ENCODE results near the gene RYR2. TPM values are rescaled to one million over a fixed set of nuclear protein-coding genes. Genes with fewer than 3 reads are reported as not detected.

The RYR2 gene
- total and polyA plus RNA-seq, 2 of the 8 experiments (the other 6 are each of a cell fraction or from before 2014, with no cell fraction given), result 1.3 to 4.4 TPM

GRCh38 chr1:237562242-237562823, 520.3 kb downstream of the RYR2 start:
- peak; percentile 78 for FAIRE-seq
- TF ChIP-seq, protein P1, sequence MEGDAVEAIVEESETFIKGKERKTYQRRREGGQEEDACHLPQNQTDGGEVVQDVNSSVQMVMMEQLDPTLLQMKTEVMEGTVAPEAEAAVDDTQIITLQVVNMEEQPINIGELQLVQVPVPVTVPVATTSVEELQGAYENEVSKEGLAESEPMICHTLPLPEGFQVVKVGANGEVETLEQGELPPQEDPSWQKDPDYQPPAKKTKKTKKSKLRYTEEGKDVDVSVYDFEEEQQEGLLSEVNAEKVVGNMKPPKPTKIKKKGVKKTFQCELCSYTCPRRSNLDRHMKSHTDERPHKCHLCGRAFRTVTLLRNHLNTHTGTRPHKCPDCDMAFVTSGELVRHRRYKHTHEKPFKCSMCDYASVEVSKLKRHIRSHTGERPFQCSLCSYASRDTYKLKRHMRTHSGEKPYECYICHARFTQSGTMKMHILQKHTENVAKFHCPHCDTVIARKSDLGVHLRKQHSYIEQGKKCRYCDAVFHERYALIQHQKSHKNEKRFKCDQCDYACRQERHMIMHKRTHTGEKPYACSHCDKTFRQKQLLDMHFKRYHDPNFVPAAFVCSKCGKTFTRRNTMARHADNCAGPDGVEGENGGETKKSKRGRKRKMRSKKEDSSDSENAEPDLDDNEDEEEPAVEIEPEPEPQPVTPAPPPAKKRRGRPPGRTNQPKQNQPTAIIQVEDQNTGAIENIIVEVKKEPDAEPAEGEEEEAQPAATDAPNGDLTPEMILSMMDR (IDR thresholded peaks at IDR 0.05; ENCODE audit: control extremely low read depth in 1 of 3, insufficient read depth in 1 of 3, low read depth in 1 of 3, low read length in 3 of 3), result peak in 2 of 3 experiments; percentile 22 to 61; a peak in 2 of 4 replicates
- TF ChIP-seq BACH1 (IDR thresholded peaks at IDR 0.05; ENCODE audit: low read length) (no peak), RAD21 (IDR thresholded peaks at IDR 0.05 in 1 of 2, conservative IDR thresholded peaks at IDR 0.05 in 1 of 2; ENCODE audit: low read depth in 2 of 2, low read length in 2 of 2) (peak; percentile 61 to 69), PHF8 (conservative IDR thresholded peaks at IDR 0.05; ENCODE audit: low read depth, low read length) (no peak)
- WGBS, 2 experiments (ENCODE audit: extremely low coverage in 1 of 2, insufficient coverage in 1 of 2, insufficient read length in 1 of 2, insufficient replicate concordance in 2 of 2, low coverage in 1 of 2, low lambda C conversion rate in 2 of 2, missing lambda C conversion rate in 1 of 2), result 62% methylated on average over 4 of the region's 4 CpGs; no CpG with 5 or more reads in 1 of the 2 experiments

More at GRCh38 chr1:237562242-237562823, 520.3 kb downstream of the RYR2 start:
- Histone ChIP-seq H3K79me1 (ENCODE audit: low read depth, low read length) (no peaks in the 10 kb centered on the region), H3K27me3 (replicated peaks in 1 of 4; ENCODE audit: control insufficient read depth in 3 of 4, extremely low read depth in 1 of 4, insufficient read depth in 3 of 4, low read length in 3 of 4) (no peaks in the 10 kb centered on the region), H2BK15ac (ENCODE audit: low read length) (no peak overlapping the region), H4K8ac (ENCODE audit: extremely low read depth, insufficient read depth, low read length) (no peak overlapping the region), H3K4me1 (replicated peaks in 1 of 4; ENCODE audit: control insufficient read depth in 3 of 4, insufficient read depth in 4 of 4, low read length in 3 of 4) (no peaks in the 10 kb centered on the region), H2BK5ac (ENCODE audit: low read depth, low read length) (no peak overlapping the region), H3K79me2 (ENCODE audit: control insufficient read depth in 1 of 2, insufficient read depth in 2 of 2, low read length in 2 of 2) (no peaks in the 10 kb centered on the region), H2AFZ (ENCODE audit: low read length) (no peak overlapping the region), H2BK120ac (replicated peaks; ENCODE audit: low read depth, low read length) (no peak overlapping the region), H3K36me3 (ENCODE audit: control insufficient read depth in 2 of 4, insufficient read depth in 4 of 4, low read length in 3 of 4) (no peaks in the 10 kb centered on the region), H3K9ac (replicated peaks in 1 of 4; ENCODE audit: extremely low read depth in 1 of 4, low read depth in 3 of 4, low read length in 3 of 4) (no peak overlapping the region), H2BK12ac (ENCODE audit: low read depth, low read length) (no peak overlapping the region), H3K18ac (ENCODE audit: extremely low read depth, low read length) (no peak overlapping the region), H3K4me3 (ENCODE audit: extremely low read depth in 1 of 4, insufficient read depth in 2 of 4, low read depth in 3 of 4, low read length in 4 of 4) (no peak overlapping the region), H3K14ac (ENCODE audit: insufficient read length) (no peak overlapping the region), H3K56ac (replicated peaks; ENCODE audit: insufficient read length, low read depth, low read length) (no peak overlapping the region), H3K9me3 (ENCODE audit: insufficient read depth in 2 of 2, low read depth in 1 of 2, low read length in 1 of 2) (no peaks in the 10 kb centered on the region), H2BK20ac (ENCODE audit: low read length) (no peak overlapping the region), H3K23me2 (ENCODE audit: low read depth, low read length) (no peaks in the 10 kb centered on the region), H3K23ac (ENCODE audit: insufficient read length) (no peak overlapping the region), H3K4me2 (ENCODE audit: insufficient read depth in 1 of 2, low read depth in 2 of 2, low read length in 2 of 2) (no peak overlapping the region), H2AK5ac (ENCODE audit: low read depth, low read length) (no peak overlapping the region), H4K5ac (ENCODE audit: insufficient read length, low read depth, low read length) (no peak overlapping the region), H3K27ac (ENCODE audit: low read depth, low read length) (no peak overlapping the region), H3K4ac (replicated peaks; ENCODE audit: insufficient read length, low read depth, low read length) (no peak overlapping the region), H4K91ac (replicated peaks; ENCODE audit: insufficient read length, low read length) (no peak overlapping the region), H4K20me1 (replicated peaks in 1 of 2; ENCODE audit: control insufficient read depth in 1 of 2, insufficient read depth in 2 of 2, low read length in 2 of 2) (no peaks in the 10 kb centered on the region)
- CTCF ChIA-PET (ENCODE audit: partially characterized antibody), result interaction anchor here (0.6 to 3.6 kb wide), 20 partner anchors 8 to 803 kb away, joined by 3 to 17 read pairs (median 4); no protein-coding TSS in a partner anchor
- DNase-seq (ENCODE audit: low read depth in 1 of 2, low spot score in 2 of 2), result no peak
- POLR2A ChIA-PET (ENCODE audit: partially characterized antibody), result no interaction called here
